Naive B cell (primary cell): ENCODE measurements around the gene ENGASE. TPM values are rescaled to one million over a fixed set of nuclear protein-coding genes. Genes with fewer than 3 reads are reported as not detected.
A peak's percentile ranks its signal among the peaks of the same experiment; 100 is the strongest.

Experiments
- ATAC-seq, 2 donors: fragments of 150-1000 bp; cut with Tn5 transposase; 2 replicates each; pipeline ENCODE4 v1.10.0; 2021; ENCODE audit warnings: low read depth in 2 of 2, mild to moderate bottlenecking in 2 of 2, moderate library complexity in 2 of 2
- DNase-seq: peaks from one replicate; pipeline ENCODE4 v3.0.0; 2022
- H3K27ac Mint-ChIP-seq, 6 donors: one replicate each; pipeline ENCODE4 v1.8.0; 2020 to 2022; ENCODE audit warnings: mild to moderate bottlenecking in 6 of 6, mixed read lengths in 6 of 6, moderate library complexity in 5 of 6, inconsistent platforms in 2 of 6
- H3K27me3 Mint-ChIP-seq, 3 donors: one replicate each; pipeline ENCODE4 v1.8.0; 2021 to 2022; ENCODE audit warnings: mixed read lengths in 3 of 3, mild to moderate bottlenecking in 1 of 3
- H3K36me3 Mint-ChIP-seq, 2 donors: one replicate each; pipeline ENCODE4 v1.8.0; 2020 to 2022; ENCODE audit warnings: mixed read lengths in 2 of 2, inconsistent platforms in 1 of 2, mild to moderate bottlenecking in 1 of 2
- H3K4me1 Mint-ChIP-seq, 3 donors: one replicate each; pipeline ENCODE4 v1.8.0; 2020 to 2022; ENCODE audit warnings: mixed read lengths in 3 of 3, inconsistent platforms in 1 of 3, mild to moderate bottlenecking in 1 of 3, moderate library complexity in 1 of 3
- H3K4me3 Mint-ChIP-seq, 8 donors: one replicate each; pipeline ENCODE4 v1.8.0; 2020 to 2022; ENCODE audit warnings: mild to moderate bottlenecking in 8 of 8, mixed read lengths in 8 of 8, moderate library complexity in 8 of 8, inconsistent platforms in 2 of 8
- H3K9me3 Mint-ChIP-seq, 7 donors: one replicate each; pipeline ENCODE4 v1.8.0; 2020 to 2022; ENCODE audit warnings: mixed read lengths in 7 of 7, mild to moderate bottlenecking in 5 of 7, inconsistent platforms in 2 of 7, moderate library complexity in 1 of 7
- polyA plus RNA-seq, 6 donors: library from polyadenylated mRNA; unstranded; fragments of 300-500 nt; fragmentation: Illumina TruSeq; gene quantifications; one replicate each; pipeline ENCODE4 v1.2.3, GENCODE V29; 2021; ENCODE audit warnings: low read depth in 6 of 6

The ENGASE gene
- polyA plus RNA-seq, 6 donors from 2014 or later = 1.4 to 7.4 (median 3.6) TPM

GRCh38 chr17:79104898-79105600, 30.4 kb downstream of the ENGASE start:
- Mint-ChIP-seq H3K27me3 (peaks cover 0 to 42% (median 37%) of the 10 kb centered on the region in 3 donors), H3K4me1 (no peaks in the 10 kb centered on the region), H3K9me3 (no peaks in the 10 kb centered on the region), H3K36me3 (no peaks in the 10 kb centered on the region), H3K27ac (no peak overlapping the region), H3K4me3 (no peak overlapping the region)
- ATAC-seq = peak; percentile 21 to 34
- DNase-seq = no peak

- H3K27ac Mint-ChIP-seq = no peak overlapping the region
- H3K27me3 Mint-ChIP-seq = peaks cover 0 to 42% (median 29%) of the 10 kb centered on the region in 3 donors
- DNase-seq (no peak), ATAC-seq (no peak)
- H3K36me3 Mint-ChIP-seq = no peaks in the 10 kb centered on the region
- no peak overlapping the region for H3K4me3 Mint-ChIP-seq
- no peaks in the 10 kb centered on the region for H3K9me3 Mint-ChIP-seq
- H3K4me1 Mint-ChIP-seq = peaks cover 0 to 3% (median 0%) of the 10 kb centered on the region in 3 donors
Measured at GRCh38 chr17:79105937-79106336, 31.3 kb downstream of the ENGASE start.

GRCh38 chr17:79106958-79107357, 32.3 kb downstream of the ENGASE start:
- H3K27ac Mint-ChIP-seq = no peak overlapping the region
- H3K4me3 Mint-ChIP-seq = no peak overlapping the region
- H3K27me3 Mint-ChIP-seq = peaks cover 0 to 43% (median 26%) of the 10 kb centered on the region in 3 donors
- peaks cover 0 to 4% (median 0%) of the 10 kb centered on the region in 3 donors for H3K4me1 Mint-ChIP-seq
- no peak for ATAC-seq
- no peaks in the 10 kb centered on the region for H3K36me3 Mint-ChIP-seq
- no peak for DNase-seq
- H3K9me3 Mint-ChIP-seq = no peaks in the 10 kb centered on the region

GRCh38 chr17:79107499-79108231, 33.0 kb downstream of the ENGASE start:
- no peak overlapping the region for H3K27ac Mint-ChIP-seq
- no peak overlapping the region for H3K4me3 Mint-ChIP-seq
- H3K4me1 Mint-ChIP-seq = peaks cover 0 to 4% (median 0%) of the 10 kb centered on the region in 3 donors
- H3K27me3 Mint-ChIP-seq = peaks cover 0 to 36% (median 19%) of the 10 kb centered on the region in 3 donors
- DNase-seq = no peak
- ATAC-seq = no peak
- H3K36me3 Mint-ChIP-seq = no peaks in the 10 kb centered on the region
- no peaks in the 10 kb centered on the region for H3K9me3 Mint-ChIP-seq

- ATAC-seq (no peak), DNase-seq (no peak)
- Mint-ChIP-seq H3K9me3 (no peaks in the 10 kb centered on the region), H3K27me3 (peaks cover 0 to 29% (median 12%) of the 10 kb centered on the region in 3 donors), H3K4me1 (peaks cover 0 to 4% (median 0%) of the 10 kb centered on the region in 3 donors), H3K27ac (no peak overlapping the region), H3K36me3 (no peaks in the 10 kb centered on the region), H3K4me3 (no peak overlapping the region)
Measured at GRCh38 chr17:79108232-79108850, 33.7 kb downstream of the ENGASE start.

- Mint-ChIP-seq H3K27me3 (peaks cover 0 to 31% (median 14%) of the 10 kb centered on the region in 3 donors), H3K9me3 (no peaks in the 10 kb centered on the region), H3K27ac (no peak overlapping the region), H3K4me1 (peaks cover 0 to 4% (median 0%) of the 10 kb centered on the region in 3 donors), H3K4me3 (peak overlapping the region in 1 of 8 donors; percentile 63), H3K36me3 (no peaks in the 10 kb centered on the region)
- no peak for ATAC-seq
- DNase-seq = no peak
Measured at GRCh38 chr17:79108870-79109269, 34.2 kb downstream of the ENGASE start.

- Mint-ChIP-seq H3K4me1 (peaks cover 0 to 4% (median 0%) of the 10 kb centered on the region in 3 donors), H3K4me3 (no peak overlapping the region), H3K27ac (no peak overlapping the region), H3K27me3 (peaks cover 0 to 30% (median 11%) of the 10 kb centered on the region in 3 donors), H3K9me3 (no peaks in the 10 kb centered on the region), H3K36me3 (no peaks in the 10 kb centered on the region)
- no peak for ATAC-seq
- DNase-seq = no peak
Measured at GRCh38 chr17:79109584-79109983, 35.0 kb downstream of the ENGASE start.

- peaks cover 0 to 27% (median 7%) of the 10 kb centered on the region in 3 donors for H3K27me3 Mint-ChIP-seq
- no peak overlapping the region for H3K27ac Mint-ChIP-seq
- no peaks in the 10 kb centered on the region for H3K36me3 Mint-ChIP-seq
- no peak for DNase-seq
- ATAC-seq = no peak
- H3K4me1 Mint-ChIP-seq = peaks cover 0 to 4% (median 0%) of the 10 kb centered on the region in 3 donors
- H3K9me3 Mint-ChIP-seq = no peaks in the 10 kb centered on the region
- no peak overlapping the region for H3K4me3 Mint-ChIP-seq
Measured at GRCh38 chr17:79111097-79111496, 36.5 kb downstream of the ENGASE start.

- DNase-seq (no peak), ATAC-seq (no peak)
- H3K4me3 Mint-ChIP-seq = no peak overlapping the region
- no peaks in the 10 kb centered on the region for H3K9me3 Mint-ChIP-seq
- H3K4me1 Mint-ChIP-seq = peaks cover 0 to 4% (median 0%) of the 10 kb centered on the region in 3 donors
- H3K27ac Mint-ChIP-seq = no peak overlapping the region
- peaks cover 0 to 29% (median 7%) of the 10 kb centered on the region in 3 donors for H3K27me3 Mint-ChIP-seq
- no peaks in the 10 kb centered on the region for H3K36me3 Mint-ChIP-seq
Measured at GRCh38 chr17:79112471-79112870, 37.8 kb downstream of the ENGASE start.

GRCh38 chr17:79113699-79114457, 39.3 kb downstream of the ENGASE start:
- no peak overlapping the region for H3K27ac Mint-ChIP-seq

GRCh38 chr17:79114458-79115301, 40.1 kb downstream of the ENGASE start:
- no peaks in the 10 kb centered on the region for H3K9me3 Mint-ChIP-seq
- DNase-seq = no peak
- H3K4me3 Mint-ChIP-seq = no peak overlapping the region
- H3K4me1 Mint-ChIP-seq = peaks cover 0 to 4% (median 0%) of the 10 kb centered on the region in 3 donors
- no peaks in the 10 kb centered on the region for H3K36me3 Mint-ChIP-seq
- H3K27ac Mint-ChIP-seq = no peak overlapping the region
- H3K27me3 Mint-ChIP-seq = peaks cover 0 to 32% (median 7%) of the 10 kb centered on the region in 3 donors
- ATAC-seq = no peak

More at GRCh38 chr17:79113699-79114457, 39.3 kb downstream of the ENGASE start:
- Mint-ChIP-seq H3K4me3 (no peak overlapping the region), H3K9me3 (no peaks in the 10 kb centered on the region), H3K4me1 (peaks cover 0 to 4% (median 0%) of the 10 kb centered on the region in 3 donors), H3K27me3 (peaks cover 0 to 32% (median 7%) of the 10 kb centered on the region in 3 donors), H3K36me3 (no peaks in the 10 kb centered on the region)
- ATAC-seq (no peak), DNase-seq (no peak)

GRCh38 chr17:79115487-79115886, 40.9 kb downstream of the ENGASE start:
- no peak for DNase-seq
- ATAC-seq = no peak
- H3K27ac Mint-ChIP-seq = no peak overlapping the region
- H3K4me3 Mint-ChIP-seq = no peak overlapping the region
- H3K36me3 Mint-ChIP-seq = no peaks in the 10 kb centered on the region
- peaks cover 0 to 25% (median 7%) of the 10 kb centered on the region in 3 donors for H3K27me3 Mint-ChIP-seq
- H3K9me3 Mint-ChIP-seq = no peaks in the 10 kb centered on the region
- H3K4me1 Mint-ChIP-seq = peaks cover 0 to 4% (median 0%) of the 10 kb centered on the region in 3 donors
